BLaER1 (cell line): Measurements from ENCODE around the gene CST4.
"Not testable (repeated sequence)": the region's sequence is repeated elsewhere in the genome, so short reads cannot be mapped to it uniquely, and the experiment has no call there.

ENCODE experiments used
- H3K27ac ChIP-seq: shearing (Covaris generic); formaldehyde crosslinking; 2 replicates; pipeline ENCODE4 v1.8.1; 2022
- H3K27me3 ChIP-seq: shearing (Covaris generic); formaldehyde crosslinking; 2 replicates; pipeline ENCODE4 v1.8.1; 2022
- H3K36me3 ChIP-seq: shearing (Covaris generic); formaldehyde crosslinking; 2 replicates; pipeline ENCODE4 v1.8.1; 2022
- H3K4me1 ChIP-seq: shearing (Covaris generic); formaldehyde crosslinking; 2 replicates; pipeline ENCODE4 v1.8.1; 2022
- H3K4me2 ChIP-seq: shearing (Covaris generic); formaldehyde crosslinking; 2 replicates; pipeline ENCODE4 v1.8.1; 2022
- H3K4me3 ChIP-seq: shearing (Covaris generic); formaldehyde crosslinking; 2 replicates; pipeline ENCODE4 v1.8.1; 2022
- H3K9ac ChIP-seq: shearing (Covaris generic); formaldehyde crosslinking; 2 replicates; pipeline ENCODE4 v1.8.1; 2022
- H3K9me3 ChIP-seq: shearing (Covaris generic); formaldehyde crosslinking; 2 replicates; pipeline ENCODE4 v1.8.1; 2022
- H4K20me1 ChIP-seq: shearing (Covaris generic); formaldehyde crosslinking; 2 replicates; pipeline ENCODE4 v1.8.1; 2022
- Cebpa-rat ChIP-seq: shearing (Covaris generic); IDR thresholded peaks from 2 replicates; pipeline ENCODE4 v1.8.1; 2022

The CST4 gene

GRCh38 chr20:23637282-23638221, 51.3 kb downstream of the CST4 start, which contains the start of gene CST3:
CST3 (minus strand) TSS chr20:23637955; CDS start chr20:23637862, 93 bp downstream.
- no peaks in the 10 kb centered on the region for H3K27me3 ChIP-seq
- H3K27ac ChIP-seq, result peak within 1 kb of the TSS; percentile 94
- peak within 1 kb of the TSS; percentile 99 for H3K4me2 ChIP-seq
- H3K9ac ChIP-seq, result peak within 1 kb of the TSS; percentile 86
- peaks cover 9% of the 10 kb centered on the region; the same call in 1 of the 2 replicates for H4K20me1 ChIP-seq
- peak within 1 kb of the TSS; percentile 88 for H3K4me3 ChIP-seq
- H3K36me3 ChIP-seq, result peaks cover 12% of the 10 kb centered on the region
- no peaks in the 10 kb centered on the region for H3K9me3 ChIP-seq
- no peak for TF ChIP-seq Cebpa-rat
- H3K4me1 ChIP-seq, result peaks cover 79% of the 10 kb centered on the region

GRCh38 chr20:23636908-23637281, 51.9 kb downstream of the CST4 start:
- Histone ChIP-seq H3K27ac (peak overlapping the region; percentile 94), H3K4me1 (peaks cover 79% of the 10 kb centered on the region), H3K9ac (peak overlapping the region; percentile 86), H3K4me3 (peak overlapping the region; percentile 88), H3K4me2 (peak overlapping the region; percentile 99), H3K9me3 (no peaks in the 10 kb centered on the region), H3K27me3 (no peaks in the 10 kb centered on the region), H3K36me3 (peaks cover 13% of the 10 kb centered on the region), H4K20me1 (peaks cover 9% of the 10 kb centered on the region; the same call in 1 of the 2 replicates)
- TF ChIP-seq Cebpa-rat, result no peak

DNA sequence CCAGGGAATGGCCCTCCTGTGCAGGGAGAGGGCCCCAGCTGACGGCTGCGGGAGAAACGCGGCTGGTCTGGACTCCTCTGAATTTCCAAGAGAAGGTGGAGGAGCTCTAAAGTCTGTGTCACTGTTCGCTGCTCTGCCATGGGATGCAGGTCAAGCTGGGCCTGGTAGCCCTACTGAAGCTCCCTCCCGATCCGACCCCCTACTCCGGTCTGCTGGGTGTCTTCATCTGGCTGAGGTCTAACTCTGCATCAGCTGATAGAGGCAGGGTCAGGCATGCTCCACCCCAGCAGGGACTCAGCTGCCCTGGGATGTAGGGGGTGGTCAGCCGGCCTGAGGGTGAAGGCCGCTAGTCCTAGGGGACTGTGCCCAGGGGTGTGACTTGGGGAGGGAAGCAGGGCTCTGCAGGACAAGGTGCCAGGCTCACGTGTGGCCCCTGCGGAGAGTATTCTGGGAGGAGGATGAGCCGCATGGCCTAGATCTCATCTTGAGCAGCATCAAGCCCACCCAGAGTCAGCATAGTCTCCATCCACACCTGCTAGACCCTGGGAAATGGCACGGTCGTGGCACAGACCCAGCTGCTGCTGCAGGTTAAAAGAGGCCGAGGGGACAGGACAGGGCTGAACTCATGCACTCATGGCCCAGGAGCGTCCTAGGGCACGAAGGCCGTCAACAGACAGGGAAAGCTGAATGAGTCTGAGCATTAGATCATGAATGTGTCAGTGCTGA, 52.5 kb downstream of the CST4 start:
- Histone ChIP-seq H3K27me3 (no peaks in the 10 kb centered on the region), H4K20me1 (peaks cover 9% of the 10 kb centered on the region; the same call in 1 of the 2 replicates), H3K9me3 (no peaks in the 10 kb centered on the region), H3K4me2 (peak overlapping the region; percentile 99), H3K27ac (no peak overlapping the region), H3K9ac (0 out of 2 replicates have a peak overlapping the region, but pooled peaks have one; percentile 86), H3K36me3 (peaks cover 15% of the 10 kb centered on the region), H3K4me1 (peaks cover 75% of the 10 kb centered on the region), H3K4me3 (peak overlapping the region; percentile 88)
- TF ChIP-seq Cebpa-rat, result no peak

- H3K27ac ChIP-seq, H3K27me3 ChIP-seq, H4K20me1 ChIP-seq, H3K4me3 ChIP-seq, H3K9ac ChIP-seq, H3K9me3 ChIP-seq: not testable (repeated sequence)
- Histone ChIP-seq H3K4me2 (peak overlapping the region; percentile 99), H3K36me3 (peaks cover 17% of the 10 kb centered on the region), H3K4me1 (peaks cover 69% of the 10 kb centered on the region)
These were observed 53.1 kb downstream of the CST4 start for GRCh38 chr20:23635768-23636090.
